Muscle of arm (tissue), 12 donors: Measurements from ENCODE around the gene CSRP2. TPM values are rescaled to one million over a fixed set of nuclear protein-coding genes. Genes with fewer than 3 reads are reported as not detected.

Experiments
- DNase-seq: peaks from one replicate; pipeline ENCODE4 v3.0.0-alpha.2; 2013
- polyA plus RNA-seq, 12 donors: library from polyadenylated mRNA; unstranded; fragments of 120-200 nt; gene quantifications; one replicate each; pipeline ENCODE4 v1.2.1, GENCODE V29; 2013; ENCODE audit not compliant: insufficient read length in 12 of 12

CSRP2 gene
- polyA plus RNA-seq, 12 donors, result 24.3 to 75.2 (median 40.7) TPM; not detected in 1

GRCh38 chr12:76898442-76898841 is 19.6 kb upstream of the CSRP2 start:
- peak; percentile 57 for DNase-seq

- no peak for DNase-seq
Observed at GRCh38 chr12:76896274-76896673, 17.5 kb upstream of the CSRP2 start.

- no peak for DNase-seq
Observed at GRCh38 chr12:76895796-76896195, 17.0 kb upstream of the CSRP2 start.

GRCh38 chr12:76891609-76892008 is 12.8 kb upstream of the CSRP2 start:
- no peak for DNase-seq

GRCh38 chr12:76890151-76891143 is 11.6 kb upstream of the CSRP2 start:
- DNase-seq, result no peak

- no peak for DNase-seq
Observed at GRCh38 chr12:76888775-76889174, 10.0 kb upstream of the CSRP2 start.

GRCh38 chr12:76883811-76884210 is 5.0 kb upstream of the CSRP2 start:
- DNase-seq, result peak; percentile 48

GRCh38 chr12:76883151-76883550 is 4.3 kb upstream of the CSRP2 start:
- DNase-seq, result no peak

GRCh38 chr12:76882367-76882766 is 3.5 kb upstream of the CSRP2 start:
- DNase-seq, result no peak

- DNase-seq, result no peak
Observed at GRCh38 chr12:76881142-76881541, 2.3 kb upstream of the CSRP2 start.

GRCh38 chr12:76880519-76881023 is 1.8 kb upstream of the CSRP2 start:
- no peak for DNase-seq

- DNase-seq, result no peak
Observed at GRCh38 chr12:76879710-76880518, 1.1 kb upstream of the CSRP2 start.

- peak; percentile 31 for DNase-seq
Observed at GRCh38 chr12:76878099-76878898, 520 bp downstream of the CSRP2 start.

- no peak for DNase-seq
Observed at GRCh38 chr12:76876696-76877229, 2.1 kb downstream of the CSRP2 start.

- DNase-seq, result no peak
Observed at GRCh38 chr12:76874491-76875190, 4.2 kb downstream of the CSRP2 start.

- DNase-seq, result no peak
Observed at GRCh38 chr12:76874027-76874426, 4.8 kb downstream of the CSRP2 start.

GRCh38 chr12:76872415-76872814 is 6.4 kb downstream of the CSRP2 start:
- DNase-seq, result no peak

- peak; percentile 68 for DNase-seq
Observed at GRCh38 chr12:76871742-76872141, 7.1 kb downstream of the CSRP2 start.

GRCh38 chr12:76871082-76871481 is 7.7 kb downstream of the CSRP2 start:
- DNase-seq, result no peak

- peak; percentile 73 for DNase-seq
Observed at GRCh38 chr12:76866726-76867125, 12.1 kb downstream of the CSRP2 start.

GRCh38 chr12:76866151-76866567 is 12.7 kb downstream of the CSRP2 start:
- DNase-seq, result no peak
